NCI-H748 (cell line): Measurements from ENCODE around the gene ACOT7.
"Not testable (repeated sequence)": the region's sequence is repeated elsewhere in the genome, so short reads cannot be mapped to it uniquely, and the experiment has no call there.

Experiments used
- DNase-seq: peaks from one replicate; lab custom pipeline; 2025; ENCODE audit not compliant: unreplicated experiment; lab: John Stamatoyannopoulos, UW

ACOT7 gene

DNA sequence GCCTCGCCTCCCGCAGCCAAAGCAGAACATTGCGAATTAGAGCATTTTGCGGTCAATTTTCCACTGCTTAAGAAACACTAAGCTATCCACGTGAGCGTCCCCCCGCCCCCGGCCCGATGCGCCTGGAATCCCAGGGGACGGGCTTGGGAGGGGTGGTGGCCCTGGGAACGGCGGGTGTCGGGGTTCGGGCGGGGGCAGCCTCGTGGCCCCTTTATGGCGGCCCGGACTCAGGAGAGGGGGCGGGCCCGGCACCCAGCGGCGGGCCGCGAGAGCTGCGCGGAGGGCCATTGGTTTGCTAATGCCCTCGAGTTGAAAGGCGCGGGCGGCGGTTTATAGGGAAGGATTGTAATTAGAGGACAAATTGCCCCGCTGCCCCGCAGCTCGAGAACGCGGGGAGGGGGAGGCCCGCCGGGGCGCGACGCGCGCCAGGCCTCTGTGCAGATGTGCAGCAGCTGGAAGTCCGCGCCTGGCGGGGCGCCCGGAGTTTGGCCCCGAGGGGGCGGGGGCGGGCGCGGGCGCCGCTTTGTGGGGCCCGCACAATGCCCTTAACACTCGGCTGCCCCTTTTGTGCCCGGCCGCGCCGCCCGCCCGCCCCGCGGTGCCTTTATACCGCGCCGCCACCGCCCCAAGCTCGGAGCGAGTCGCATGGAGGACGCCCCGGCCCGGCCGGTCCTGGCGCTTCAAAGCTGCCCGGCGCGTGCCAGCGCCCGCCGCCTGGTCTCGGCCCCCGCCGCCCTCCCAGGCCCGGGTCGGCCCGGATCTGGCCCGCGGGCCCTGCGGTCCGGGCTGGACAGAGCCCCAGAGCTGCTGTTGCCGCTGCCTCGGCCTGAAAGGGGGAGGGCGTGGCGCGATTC lies 151.5 kb downstream of the ACOT7 start:
- peak; percentile 59 for DNase-seq

GRCh38 chr1:6241107-6241886 lies 152.3 kb downstream of the ACOT7 start:
- DNase-seq, result no peak

- DNase-seq, result peak; percentile 91
Measured at GRCh38 chr1:6239950-6240768, 153.4 kb downstream of the ACOT7 start.

DNA sequence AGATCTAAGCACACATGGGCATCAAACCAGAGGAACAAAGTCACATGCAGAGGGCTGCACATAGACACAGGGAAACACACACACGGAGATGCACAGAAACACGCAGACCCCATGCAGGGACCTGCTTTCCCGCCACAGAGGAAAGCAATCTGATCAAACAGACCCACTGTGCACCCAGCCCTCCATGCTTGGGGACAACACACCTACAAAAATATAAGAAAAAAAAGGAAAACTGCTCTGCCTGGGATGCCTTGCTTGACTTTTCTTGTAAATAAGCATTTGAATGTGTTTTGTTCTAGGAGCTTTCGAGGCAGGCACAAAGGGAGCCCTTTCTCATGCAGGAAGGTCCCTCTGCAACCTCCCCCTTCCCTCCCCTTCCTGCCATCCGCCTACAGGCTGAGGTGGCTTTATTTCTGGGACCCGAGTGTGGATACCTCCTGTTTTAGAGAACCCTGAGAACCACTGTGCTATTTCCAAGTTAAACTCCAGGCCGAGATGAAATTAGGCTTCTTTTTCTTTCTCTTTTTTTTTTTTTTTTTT lies 154.3 kb downstream of the ACOT7 start:
- no peak for DNase-seq

GRCh38 chr1:6237093-6237492 lies 156.5 kb downstream of the ACOT7 start:
- DNase-seq, result no peak

GRCh38 chr1:6235296-6235677 lies 158.3 kb downstream of the ACOT7 start:
- peak; percentile 15 for DNase-seq

DNA sequence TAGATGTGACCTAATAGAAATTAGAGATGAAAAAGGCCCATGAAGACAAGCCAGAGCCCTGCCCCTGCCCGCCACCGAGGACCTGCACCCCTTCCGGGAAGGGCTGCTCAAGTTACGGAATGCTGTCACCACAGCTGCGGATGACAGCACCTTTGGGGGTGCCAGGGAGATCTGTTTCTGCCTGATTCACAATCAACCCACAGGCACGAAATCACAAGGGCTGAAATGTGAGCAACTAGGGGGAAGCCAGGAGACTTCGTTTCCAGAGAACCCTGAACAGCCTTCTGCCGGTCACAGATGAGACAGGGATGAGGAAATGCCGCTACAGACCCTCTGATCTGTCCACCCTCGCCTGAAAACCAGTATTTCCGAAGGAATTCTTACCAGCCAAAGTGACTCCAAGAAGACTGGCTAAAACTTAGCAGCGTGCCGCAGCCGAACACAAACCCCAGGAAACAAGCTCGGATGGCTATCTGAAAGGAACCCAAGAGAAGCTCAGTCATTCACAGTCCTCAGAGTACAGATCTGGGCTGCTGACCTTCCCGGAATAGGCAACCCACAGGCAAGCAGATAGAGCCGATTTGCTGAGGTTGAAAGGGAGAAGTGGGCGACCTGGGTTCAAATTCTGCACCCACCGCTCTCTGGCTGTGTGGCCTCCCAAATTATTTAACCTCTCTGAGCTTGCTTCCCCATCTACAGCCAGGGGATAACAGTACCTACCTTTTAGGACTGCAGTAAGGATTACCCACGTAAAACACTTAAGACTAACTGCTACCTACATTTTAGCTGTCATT lies 158.9 kb downstream of the ACOT7 start:
- no peak for DNase-seq

DNA sequence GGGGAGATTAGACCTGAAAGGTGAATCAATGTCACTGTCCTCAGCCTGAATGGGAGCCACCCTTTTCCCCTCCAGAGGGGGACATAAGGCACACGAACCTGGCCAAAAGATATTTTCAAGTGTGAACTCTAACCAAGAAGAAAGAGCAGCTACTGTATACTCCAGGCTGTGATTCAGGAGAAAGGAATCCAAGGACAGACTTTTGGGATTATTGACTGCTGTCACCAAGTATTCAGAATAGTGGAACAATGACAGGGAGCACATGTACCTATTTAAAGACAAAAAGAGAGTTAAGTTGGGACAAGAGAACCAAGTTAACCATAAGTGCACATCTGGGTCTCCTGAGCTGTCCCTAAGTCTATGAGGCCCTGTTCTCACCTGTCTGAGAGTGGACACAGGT lies 160.2 kb downstream of the ACOT7 start:
- DNase-seq, result no peak

DNA sequence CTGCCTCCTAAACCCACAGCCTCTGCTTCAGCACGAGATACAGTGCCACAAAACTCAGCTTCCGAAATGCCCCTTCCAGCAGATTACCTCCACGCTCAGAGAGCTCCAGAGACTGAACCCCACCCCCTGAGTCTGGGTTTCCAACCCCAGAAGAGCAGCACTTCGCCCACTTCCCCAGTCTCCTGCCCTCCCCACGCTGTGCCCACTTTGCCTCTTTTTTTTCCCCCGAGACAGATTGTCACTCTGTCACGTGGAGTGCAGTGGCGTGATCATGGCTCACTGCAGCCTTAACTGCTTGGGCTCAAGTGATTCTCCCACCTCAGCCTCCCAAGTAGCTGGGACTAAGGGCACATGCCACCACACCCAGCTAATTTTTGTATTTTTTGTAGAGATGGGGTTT lies 167.9 kb downstream of the ACOT7 start:
- no peak for DNase-seq

- DNase-seq, result no peak
Measured at GRCh38 chr1:6224718-6225117, 168.8 kb downstream of the ACOT7 start.

- no peak for DNase-seq
Measured at GRCh38 chr1:6223617-6224016, 169.9 kb downstream of the ACOT7 start.

DNA sequence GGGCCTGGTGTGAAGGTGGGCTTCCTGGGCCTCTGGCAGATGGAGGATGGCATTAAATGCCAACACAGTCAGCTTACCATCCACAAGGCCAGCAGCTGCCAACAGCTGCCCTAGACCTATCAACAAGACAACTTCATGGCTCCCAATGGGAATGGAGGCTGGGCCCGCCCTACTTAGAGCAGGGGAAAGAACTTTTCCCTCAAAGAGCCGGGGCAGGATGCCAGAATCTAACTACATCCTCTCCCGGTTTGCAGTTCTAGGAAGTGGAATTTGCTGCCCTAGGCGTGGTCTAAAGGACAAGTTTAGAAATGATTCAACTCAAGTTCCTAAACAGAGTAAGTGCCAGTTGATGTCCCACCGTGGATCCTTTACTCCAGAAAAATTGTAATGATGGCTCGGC lies 170.9 kb downstream of the ACOT7 start:
- no peak for DNase-seq

GRCh38 chr1:6221210-6221784 lies 172.3 kb downstream of the ACOT7 start:
- no peak for DNase-seq

GRCh38 chr1:6220236-6220635 lies 173.3 kb downstream of the ACOT7 start:
- no peak for DNase-seq

- not testable (repeated sequence) for DNase-seq
Measured at GRCh38 chr1:6219641-6220040, 173.9 kb downstream of the ACOT7 start.

DNA sequence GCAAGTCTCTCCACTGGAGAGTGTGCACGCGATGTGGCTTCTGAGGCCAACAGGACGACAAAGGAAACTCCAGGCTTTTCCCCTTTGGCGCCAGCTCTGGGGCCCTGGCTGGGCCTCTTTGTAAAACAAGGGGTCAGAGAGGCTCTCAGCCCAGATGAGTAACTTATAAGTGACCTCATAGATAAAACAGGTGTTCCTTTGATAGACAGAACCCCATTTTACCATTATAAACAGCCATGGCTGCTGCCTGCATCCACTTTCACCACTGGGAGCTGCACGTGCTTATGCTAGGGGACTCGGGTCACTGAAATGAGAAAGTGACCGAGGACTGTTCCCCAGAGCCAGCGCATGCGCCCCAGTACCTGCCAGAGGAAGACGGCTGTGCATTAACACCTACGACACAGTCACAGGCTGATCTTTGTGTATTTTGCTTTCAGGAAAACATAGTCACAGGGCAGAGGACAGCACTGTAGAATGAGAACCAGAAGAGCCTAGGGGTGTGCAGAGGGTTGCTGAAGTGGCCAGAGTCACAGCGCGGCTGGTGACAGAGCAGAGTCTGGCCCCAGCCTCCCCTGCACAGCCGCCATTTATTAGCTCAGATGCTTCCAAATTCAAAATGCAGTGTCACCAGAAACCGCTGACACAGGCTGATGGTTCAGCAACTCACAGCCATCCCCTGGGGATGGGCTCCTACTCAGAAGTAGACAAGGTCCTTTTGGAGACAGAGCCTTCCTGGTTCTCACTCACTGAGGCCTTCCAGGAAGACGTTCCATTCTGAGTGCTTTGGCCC lies 175.0 kb downstream of the ACOT7 start:
- DNase-seq, result no peak
